Adipose tissue (tissue), 3 donors: ENCODE measurements around the gene INTS14. TPM values are rescaled to one million over a fixed set of nuclear protein-coding genes. Genes with fewer than 3 reads are reported as not detected.
"Not testable (repeated sequence)": the region's sequence is repeated elsewhere in the genome, so short reads cannot be mapped to it uniquely, and the experiment has no call there.

Experiments
- H3K27ac ChIP-seq: one replicate; pipeline ENCODE4 v1.5.1; 2013; ENCODE audit warnings: low read depth, low read length
- WGBS, 3 donors: extraction: QIAGEN DNeasy Blood & Tissue Kit; methylation state at CpG; one replicate each; pipeline ENCODE4 v1.1.7; 2013; 5-methylcytosine and 5-hydroxymethylcytosine counted together
- polyA plus RNA-seq, 3 donors: library from polyadenylated mRNA; stranded (reverse); fragments of 200-250 nt; gene quantifications; one replicate each; pipeline ENCODE4 v1.2.3, GENCODE V29; 2013
- donor health status: healthy with polysubstance abuse.
- donor health status: Bipolar disorder and iron deficiency.
- donor health status: healthy.

INTS14 gene
- polyA plus RNA-seq, 3 donors: 15.1 to 17.3 (median 15.7) TPM

DNA sequence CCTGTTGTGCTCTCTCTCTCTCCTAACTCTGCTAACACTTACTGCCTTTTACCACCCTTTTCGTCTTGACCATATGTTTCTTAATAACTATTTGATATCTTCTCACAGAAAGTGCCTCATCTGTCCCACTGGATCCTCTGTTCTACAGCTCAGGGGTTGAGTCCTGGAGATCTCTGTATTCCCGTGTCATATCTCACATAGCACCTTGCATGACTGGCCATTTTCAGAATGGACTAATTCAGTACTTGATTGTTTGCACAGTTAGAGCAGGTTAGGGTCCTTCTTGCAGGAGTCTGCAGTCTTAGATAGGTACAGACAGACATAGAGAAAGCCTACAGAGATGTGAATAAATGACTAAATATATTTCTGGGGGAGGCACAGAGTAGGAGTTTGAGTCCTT lies 59.7 kb downstream of the INTS14 start:
- WGBS, 3 donors: 47 to 90% (median 80%) methylated on average over 2 of the region's 2 CpGs
- H3K27ac ChIP-seq: no peak overlapping the region

DNA sequence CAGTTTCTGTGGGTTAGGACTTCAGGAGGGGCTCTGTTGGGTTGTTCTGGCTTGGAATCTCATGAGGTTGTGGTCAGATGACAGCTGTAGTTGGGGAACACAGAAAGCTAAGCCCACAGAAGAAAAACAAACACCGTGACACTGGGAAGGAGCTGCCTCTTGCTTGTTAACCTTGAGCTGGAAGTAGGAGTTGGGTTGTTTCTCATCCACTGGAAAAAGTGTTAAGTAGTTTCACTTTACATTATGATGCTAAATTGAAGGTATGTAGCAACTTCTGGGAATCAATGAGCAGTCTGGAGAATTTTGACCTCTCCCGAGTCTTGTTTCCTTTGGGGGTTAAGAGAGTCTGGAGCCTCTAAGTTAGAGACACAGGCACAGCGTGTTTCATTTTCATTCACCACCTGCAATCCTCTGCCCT lies 60.2 kb downstream of the INTS14 start:
- WGBS, 3 donors: 23 to 82% (median 75%) methylated on average over 3 of the region's 3 CpGs
- H3K27ac ChIP-seq: no peak overlapping the region

DNA sequence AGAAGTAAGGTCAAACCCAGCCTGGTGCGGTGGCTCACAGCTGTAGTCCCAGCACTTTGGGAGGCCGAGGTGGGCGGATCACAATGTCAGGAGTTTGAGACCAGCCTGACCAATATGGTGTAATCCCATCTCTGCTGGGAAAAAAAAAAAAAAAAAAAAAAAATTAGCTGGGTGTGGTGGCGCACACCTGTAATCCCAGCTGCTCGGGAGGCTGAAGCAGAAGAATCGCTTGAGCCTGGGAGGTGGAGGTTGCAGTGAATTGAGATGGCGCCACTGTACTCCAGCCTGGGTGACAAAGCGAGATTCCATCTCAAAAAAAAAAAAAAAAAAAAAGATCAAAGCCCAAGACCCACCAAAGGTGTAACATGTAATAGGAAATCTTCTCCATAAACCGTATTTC lies 61.6 kb downstream of the INTS14 start:
- WGBS, 3 donors: 94 to 100% (median 95%) methylated on average over 9 of the region's 9 CpGs
- not testable (repeated sequence) for H3K27ac ChIP-seq

DNA sequence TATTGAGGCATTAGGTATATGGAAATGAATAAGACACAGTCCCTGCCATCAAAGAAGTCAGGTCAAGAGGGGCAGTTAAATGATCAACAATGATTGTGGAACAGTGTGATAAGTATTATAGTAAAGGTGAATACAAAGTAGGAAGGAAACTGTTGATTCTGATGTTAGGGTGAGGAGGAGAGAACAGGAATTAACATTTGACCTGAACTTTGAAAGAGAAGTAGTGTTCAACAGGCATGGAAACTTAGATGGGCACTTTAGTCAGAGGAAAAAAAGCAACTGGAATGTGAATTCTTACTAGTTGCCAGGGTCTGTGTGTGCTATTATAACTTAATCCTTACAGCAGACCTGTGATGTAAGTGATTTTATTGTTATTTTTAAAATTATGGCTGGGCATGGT lies 63.1 kb downstream of the INTS14 start:
- no peak overlapping the region for H3K27ac ChIP-seq

DNA sequence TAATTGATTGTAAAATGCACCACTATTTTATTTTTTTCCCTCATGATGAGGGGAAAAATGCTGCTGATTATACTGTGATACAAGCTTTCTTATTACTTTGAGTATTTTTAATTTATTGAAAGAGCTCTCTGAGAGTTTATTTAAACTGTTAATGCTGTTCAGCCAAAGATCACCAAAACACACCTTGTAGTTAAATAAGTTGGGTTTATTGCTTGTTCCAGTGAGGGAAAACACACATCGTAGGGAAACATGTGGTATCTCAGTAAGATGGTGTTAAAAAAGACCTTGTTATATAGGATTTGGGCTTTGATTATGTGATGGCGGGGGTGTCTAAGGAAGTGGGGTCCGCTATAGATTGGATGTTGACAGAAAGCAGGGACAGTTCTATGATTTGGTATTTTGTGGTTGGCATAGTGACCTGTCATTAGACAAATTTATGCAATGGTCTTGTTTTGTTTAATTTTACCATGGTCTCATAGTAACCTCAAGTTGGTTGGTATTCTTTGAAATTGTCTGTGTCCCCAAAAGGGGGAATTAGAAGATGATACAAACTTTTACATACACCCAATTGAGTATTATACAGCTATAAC lies 69.6 kb downstream of the INTS14 start:
- 93 to 98% (median 95%) methylated on average over 3 of the region's 3 CpGs for WGBS, 3 donors
- H3K27ac ChIP-seq: no peak overlapping the region

DNA sequence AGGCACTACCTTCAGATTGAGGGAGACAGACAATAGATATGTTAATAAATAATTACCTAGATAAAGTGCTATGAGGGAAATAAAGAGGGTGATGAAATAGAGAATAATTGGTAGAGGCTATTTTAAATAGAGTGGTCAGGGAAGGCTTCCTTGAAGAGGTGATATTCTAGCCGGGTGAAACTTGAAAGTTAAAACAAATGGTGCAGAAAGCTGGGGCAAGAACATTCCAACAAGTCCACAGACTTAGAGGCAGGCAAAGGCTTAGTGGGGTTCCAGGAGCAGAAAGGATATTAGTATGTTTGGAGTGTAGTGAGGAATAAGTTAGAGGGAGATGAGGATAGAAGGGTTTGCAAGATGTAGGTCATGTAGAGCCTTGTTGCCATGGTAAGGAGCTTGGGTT lies 70.6 kb downstream of the INTS14 start:
- 82 to 100% (median 89%) methylated on average over 1 of the region's 1 CpG for WGBS, 3 donors
- no peak overlapping the region for H3K27ac ChIP-seq

DNA sequence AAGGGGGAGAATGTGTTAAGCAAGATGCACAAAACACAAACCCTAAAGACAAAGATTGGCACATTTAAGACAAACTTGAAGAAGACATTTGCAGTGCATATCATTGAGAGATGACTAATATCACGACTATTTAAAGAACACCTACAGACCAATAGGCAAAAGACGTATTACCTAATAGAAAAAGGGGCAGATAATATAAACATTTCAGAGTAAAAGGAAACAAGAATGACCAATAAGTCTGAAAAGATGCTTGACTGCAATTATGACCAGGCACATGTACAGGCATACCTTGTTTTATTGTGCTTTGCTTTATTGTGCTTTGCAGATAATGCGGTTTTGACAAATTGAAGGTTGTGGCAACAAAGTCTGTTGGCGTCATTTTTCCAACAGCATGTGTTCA lies 75.7 kb downstream of the INTS14 start:
- H3K27ac ChIP-seq: no peak overlapping the region
- 91 to 94% (median 92%) methylated on average over 4 of the region's 4 CpGs for WGBS, 3 donors

DNA sequence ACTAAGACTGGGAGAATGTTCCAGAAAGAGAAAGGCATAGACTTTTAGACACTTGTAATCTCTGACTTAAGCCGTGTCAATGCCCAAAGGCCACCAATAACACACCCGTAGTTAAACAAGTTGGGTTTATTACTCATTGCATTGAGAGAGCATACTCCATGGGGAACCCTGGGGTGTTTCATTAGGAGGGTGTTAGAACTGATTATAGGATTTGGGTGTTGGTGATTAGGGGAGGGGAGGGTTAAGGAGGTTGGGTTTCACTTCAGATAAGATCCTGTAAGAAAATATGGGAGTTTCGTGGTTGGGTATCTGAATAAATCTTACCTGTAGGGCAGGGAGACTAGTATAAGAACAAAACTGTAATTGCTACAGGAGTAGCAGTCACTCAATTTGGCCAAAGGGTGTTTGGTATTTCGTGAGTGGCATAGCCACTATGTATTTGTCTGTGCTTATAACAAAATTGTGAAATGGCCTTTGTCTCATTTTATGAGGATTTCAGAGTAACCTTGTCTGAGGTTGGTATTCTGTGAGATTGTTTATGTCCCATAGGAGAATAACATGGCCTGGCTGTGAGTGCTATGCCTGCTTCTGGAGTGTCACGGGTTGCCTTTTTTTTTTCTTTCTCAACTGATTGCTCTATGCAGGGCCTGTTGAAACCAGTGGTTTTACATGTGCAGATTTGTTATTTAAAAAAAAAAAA lies 77.7 kb downstream of the INTS14 start:
- whole genome bisulfite sequencing, 3 donors: 67 to 80% (median 76%) methylated on average over 5 of the region's 5 CpGs
- H3K27ac ChIP-seq: no peak overlapping the region

DNA sequence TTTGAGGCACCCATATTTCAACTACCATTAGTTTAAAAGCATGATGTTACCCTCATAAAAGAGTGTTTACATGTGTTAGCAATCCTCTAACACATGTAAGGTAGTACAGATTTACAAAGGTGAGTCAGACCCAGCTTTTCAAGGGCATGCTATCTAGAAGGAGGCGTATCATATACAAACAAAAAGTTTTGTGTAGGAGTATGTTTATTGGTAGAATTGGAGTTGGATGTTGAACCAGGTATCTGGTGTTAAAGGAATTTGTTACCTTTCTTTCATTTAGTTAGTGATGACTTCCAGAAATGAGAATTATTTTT lies 78.2 kb downstream of the INTS14 start:
- WGBS, 3 donors: 34 to 90% (median 87%) methylated on average over 1 of the region's 1 CpG

DNA sequence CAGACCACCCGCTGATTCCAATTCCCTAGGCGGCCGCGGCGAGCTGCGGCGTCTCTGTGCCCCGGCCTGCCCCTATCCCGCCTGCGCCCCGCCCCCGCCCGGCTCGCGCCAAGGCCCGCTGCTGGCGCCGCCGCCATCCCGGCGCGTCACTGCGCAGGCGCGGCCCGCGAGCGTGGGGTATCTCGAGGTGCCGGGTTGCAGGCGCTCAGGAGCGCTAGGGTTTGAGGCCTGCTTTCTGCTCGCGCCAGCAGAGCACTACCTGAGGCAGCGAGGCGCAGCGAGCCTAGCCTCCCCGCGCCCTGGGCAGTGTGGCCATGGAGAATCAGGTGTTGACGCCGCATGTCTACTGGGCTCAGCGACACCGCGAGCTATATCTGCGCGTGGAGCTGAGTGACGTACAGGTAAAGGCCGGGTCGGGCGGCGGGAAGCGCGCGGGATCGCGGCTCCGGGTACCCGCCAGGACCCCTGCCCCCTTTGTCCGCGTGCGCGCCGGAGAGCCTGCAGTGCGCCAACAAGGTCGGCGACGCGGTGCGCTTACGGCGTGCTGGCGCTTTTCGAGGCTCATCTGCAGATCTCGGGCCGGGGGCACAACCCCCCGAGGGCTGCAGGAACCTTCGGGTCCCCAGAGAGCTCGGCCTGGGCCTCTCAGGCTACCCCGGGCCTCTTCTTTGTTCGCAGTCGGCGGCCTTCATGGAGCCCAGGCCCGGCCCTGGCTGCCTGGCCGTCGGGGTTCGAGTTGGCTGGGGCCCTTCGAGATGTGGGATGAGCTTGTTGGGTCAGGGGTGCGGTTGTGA lies 80.4 kb downstream of the INTS14 start, which contains the start of gene HACD3:
Gene HACD3 (plus strand): TSS at position 146 of the 794 bp plus-strand sequence. CDS start 169 bp downstream, at position 315.
- no peak within 1 kb of the TSS for H3K27ac ChIP-seq
- WGBS, 3 donors: 0 to 1% (median 1%) methylated on average over 87 to 88 of the region's 88 CpGs

More for the DNA sequence above, 78.2 kb downstream of the INTS14 start:
- H3K27ac ChIP-seq: no peak overlapping the region

DNA sequence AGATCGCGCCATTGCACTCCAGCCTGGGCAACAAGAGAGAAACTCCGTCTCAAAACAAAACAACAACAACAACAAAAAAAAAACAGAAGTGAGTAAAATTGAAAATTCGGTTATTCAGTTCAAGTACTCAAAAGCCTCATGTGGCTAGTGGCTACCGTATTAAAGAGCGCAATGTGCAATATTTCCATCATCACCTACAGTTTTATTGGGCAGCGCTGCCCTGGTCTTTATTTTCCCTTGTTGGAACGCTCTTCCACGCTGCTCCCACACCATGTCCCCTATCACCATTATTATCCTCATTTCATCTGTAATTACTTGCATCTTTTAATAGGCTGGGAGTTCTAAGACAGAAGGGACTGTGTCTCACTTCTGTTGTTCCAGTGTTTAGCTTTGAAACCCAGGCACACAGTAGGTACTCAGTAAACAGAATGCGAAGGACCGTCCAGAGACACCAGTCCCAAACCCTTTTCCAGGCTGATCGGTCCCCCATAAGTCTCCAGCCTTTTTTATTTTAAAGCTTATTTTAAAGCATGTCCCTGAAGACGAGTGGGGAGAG lies 81.1 kb downstream of the INTS14 start:
- 46 to 58% (median 55%) methylated on average over 13 of the region's 13 CpGs for WGBS, 3 donors
- H3K27ac ChIP-seq: no peak overlapping the region

Other genes with a start within 250 kb of the INTS14 start
- under 1 TPM in 2 of 3 donors, not detected in 1; 0.01 to 0.79 TPM for gene IGDCC3, start 233.1 kb downstream of the INTS14 start, polyA plus RNA-seq
- 1 to 10 TPM in 1 of 3 donors, under 1 TPM in 2; 0.14 to 4.2 (median 0.62) TPM for gene IGDCC4, start 188.2 kb downstream of the INTS14 start, polyA plus RNA-seq
- gene DPP8, start 93.4 kb downstream of the INTS14 start, polyA plus RNA-seq: 10 to 100 TPM in 2 of 3 donors, 1 to 10 TPM in 1; 8.4 to 10.8 (median 10.5) TPM
- 10 to 100 TPM; 11.2 to 20.8 (median 14.6) TPM for gene HACD3, start 80.7 kb downstream of the INTS14 start, polyA plus RNA-seq
- 10 to 100 TPM in 1 of 3 donors, 1 to 10 TPM in 2; 3.6 to 13.8 (median 4.3) TPM for gene SLC24A1, start 10.8 kb upstream of the INTS14 start, polyA plus RNA-seq
- 10 to 100 TPM in 1 of 3 donors, 1 to 10 TPM in 2; 7.7 to 13.2 (median 8.5) TPM for gene DENND4A, start 181.2 kb upstream of the INTS14 start, polyA plus RNA-seq